Measurements from ENCODE around the gene NSMCE1. TPM values are rescaled to one million over a fixed set of nuclear protein-coding genes. Genes with fewer than 3 reads are reported as not detected.

Gene NSMCE1
- total and polyA plus RNA-seq, 2 donors (not counting 1 experiment from before 2014, with no cell fraction given): 48.8 to 142 TPM

- Histone ChIP-seq H3K4me1 (ENCODE audit: control insufficient read depth, extremely low read depth, insufficient read depth, low read length) (peaks cover 4% of the 10 kb centered on the region), H3K4me3 (replicated peaks in 1 of 4; ENCODE audit: control extremely low read depth in 1 of 4, insufficient read depth in 1 of 4, low read depth in 3 of 4, low read length in 4 of 4) (no peak overlapping the region), H4K20me1 (ENCODE audit: control insufficient read depth, extremely low read depth, insufficient read depth, low read length) (no peaks in the 10 kb centered on the region), H3K9ac (ENCODE audit: insufficient read depth, low read length) (no peak overlapping the region), H3K27me3 (ENCODE audit: control insufficient read depth, insufficient read depth, low read length) (no peaks in the 10 kb centered on the region), H3K27ac (ENCODE audit: insufficient read depth, low read length) (peak overlapping the region; percentile 31), H3K79me2 (ENCODE audit: control insufficient read depth, insufficient read depth, low read length) (no peaks in the 10 kb centered on the region), H3K4me2 (ENCODE audit: extremely low read depth, insufficient read depth, low read length) (no peak overlapping the region), H2AFZ (ENCODE audit: low read length) (no peak overlapping the region), H3K36me3 (ENCODE audit: control insufficient read depth, insufficient read depth, low read length) (no peaks in the 10 kb centered on the region), H3K9me3 (ENCODE audit: control insufficient read depth, insufficient read depth, low read depth, low read length) (no peaks in the 10 kb centered on the region)
- DNase-seq (ENCODE audit: low read depth in 2 of 2): no peak
- TF ChIP-seq EZH2 (IDR thresholded peaks at IDR 0.05; ENCODE audit: low read length, missing control alignments) (no peak), CTCF (conservative IDR thresholded peaks at IDR 0.05 in 1 of 2, IDR thresholded peaks at IDR 0.05 in 1 of 2; ENCODE audit: low read depth in 1 of 2, low read length in 2 of 2) (no peak)
Observed at GRCh38 chr16:27175888-27176287, 92.7 kb downstream of the NSMCE1 start.

Other genes with a start within 250 kb of the NSMCE1 start
- gene C16orf82, start 201.8 kb downstream of the NSMCE1 start, total RNA-seq: not detected in 2 replicates
- not detected in 2 replicates for gene C16orf82, start 201.8 kb downstream of the NSMCE1 start, polyA plus RNA-seq
- gene KDM8, start 65.2 kb downstream of the NSMCE1 start, total RNA-seq: 1.8 and 3.6 TPM in 2 replicates
- 2.0 and 2.9 TPM in 2 replicates for gene KDM8, start 65.2 kb downstream of the NSMCE1 start, polyA plus RNA-seq
- gene IL4R, start 45.2 kb upstream of the NSMCE1 start, total RNA-seq: 21.1 and 23.6 TPM in 2 replicates
- 17.1 and 25.5 TPM in 2 replicates for gene IL4R, start 45.2 kb upstream of the NSMCE1 start, polyA plus RNA-seq
- gene IL21R, start 133.4 kb upstream of the NSMCE1 start, total RNA-seq: 1.8 and 7.4 TPM in 2 replicates
- gene IL21R, start 133.4 kb upstream of the NSMCE1 start, polyA plus RNA-seq: 0.87 and 0.95 TPM in 2 replicates

All from fibroblast of lung (primary cell).